ENCODE data around the gene ATN1.

ATN1 gene

GRCh38 chr12:6944381-6945186, 16.8 kb downstream of the ATN1 start:
- DNase-seq (ENCODE audit: low spot score): peak; percentile 99

DNA sequence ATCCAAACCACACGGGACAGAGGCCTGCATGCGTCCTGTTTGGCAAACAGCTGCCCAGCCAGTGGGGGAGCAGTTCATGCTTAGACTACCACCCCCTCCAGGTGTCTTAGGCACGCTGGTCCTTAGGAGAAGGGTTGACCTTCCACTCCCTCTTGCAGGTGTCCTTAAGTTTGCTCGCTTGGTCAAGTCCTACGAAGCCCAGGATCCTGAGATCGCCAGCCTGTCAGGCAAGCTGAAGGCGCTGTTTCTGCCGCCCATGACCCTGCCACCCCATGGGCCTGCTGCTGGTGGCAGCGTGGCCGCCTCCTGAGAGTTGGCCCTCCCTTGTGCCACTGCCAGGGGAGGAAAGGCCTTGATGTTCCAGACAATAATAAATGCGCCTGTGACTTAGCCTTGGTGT, 17.9 kb downstream of the ATN1 start:
- DNase-seq (ENCODE audit: low spot score): no peak

DNA sequence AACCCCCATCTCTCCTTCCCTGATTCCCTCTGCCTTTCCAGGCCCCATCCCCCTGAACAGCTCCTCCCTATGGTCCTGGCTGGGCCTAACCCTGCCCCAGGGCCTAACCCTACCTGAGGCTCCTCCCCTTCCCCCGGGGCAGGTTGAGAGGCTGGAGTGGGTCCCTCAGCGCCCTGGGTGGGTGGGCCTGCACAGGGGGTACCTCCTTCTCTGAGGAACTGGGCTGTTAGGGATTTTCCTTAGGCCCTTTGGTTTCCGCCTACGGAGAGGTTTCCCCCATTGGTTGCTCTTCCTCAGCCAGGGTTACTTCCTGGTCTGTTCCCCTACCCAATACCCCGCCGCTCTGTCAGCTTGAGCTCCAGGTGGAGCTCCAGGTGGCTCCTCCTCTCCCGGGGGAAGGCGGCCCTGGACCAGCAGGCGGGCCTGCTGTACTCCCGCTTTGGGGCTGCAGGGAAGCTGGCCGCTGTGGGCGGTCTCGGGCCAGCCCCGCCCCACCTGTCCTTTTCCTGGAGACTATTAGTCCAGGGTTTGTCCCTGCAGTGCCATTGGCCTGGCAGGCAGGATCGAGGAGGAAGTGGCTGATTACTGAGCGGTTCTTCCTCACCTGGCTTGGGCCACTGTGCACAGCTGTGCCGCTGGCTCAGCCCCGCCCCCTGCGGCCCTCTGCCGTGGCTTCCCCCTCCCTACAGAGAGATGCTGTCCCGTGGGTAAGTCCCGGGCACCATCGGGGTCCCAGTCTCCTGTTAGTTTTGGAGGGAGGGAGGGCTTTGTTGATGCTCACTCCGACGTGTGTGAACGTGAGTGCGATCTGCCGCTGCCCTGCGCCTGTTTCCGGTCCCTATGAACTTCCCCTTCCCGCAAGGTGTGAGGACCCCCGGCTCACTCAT, 18.5 kb downstream of the ATN1 start:
- peak; percentile 71 for DNase-seq (ENCODE audit: low spot score)

DNA sequence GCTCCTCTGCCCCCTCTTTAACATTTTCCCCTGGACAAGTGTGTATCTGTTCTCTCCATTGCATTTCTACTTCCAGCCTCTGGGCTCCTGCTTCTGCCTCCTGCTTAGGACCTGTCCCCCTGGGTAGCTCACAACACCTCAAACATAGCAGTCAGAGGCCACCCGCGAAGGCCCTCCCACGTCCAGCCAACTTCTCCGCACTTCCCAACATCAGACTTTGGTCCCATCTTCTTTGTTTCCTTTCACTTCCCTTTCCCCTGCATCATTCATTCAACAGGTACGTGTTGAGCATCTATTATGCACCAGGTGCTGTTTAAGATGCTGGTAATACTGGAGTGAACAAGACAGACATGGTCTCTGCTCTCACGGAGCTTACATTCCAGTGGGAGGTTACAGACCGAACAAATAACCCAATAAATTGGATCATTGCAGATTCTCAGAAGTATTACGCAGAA, 19.2 kb downstream of the ATN1 start:
- DNase-seq (ENCODE audit: low spot score): no peak

GRCh38 chr12:6947615-6948014, 19.9 kb downstream of the ATN1 start:
- no peak for DNase-seq (ENCODE audit: low spot score)

GRCh38 chr12:6948873-6949594, 21.3 kb downstream of the ATN1 start:
- DNase-seq (ENCODE audit: low spot score): peak; percentile 51

GRCh38 chr12:6950401-6950801, 22.6 kb downstream of the ATN1 start:
- DNase-seq (ENCODE audit: low spot score): peak; percentile 72

DNA sequence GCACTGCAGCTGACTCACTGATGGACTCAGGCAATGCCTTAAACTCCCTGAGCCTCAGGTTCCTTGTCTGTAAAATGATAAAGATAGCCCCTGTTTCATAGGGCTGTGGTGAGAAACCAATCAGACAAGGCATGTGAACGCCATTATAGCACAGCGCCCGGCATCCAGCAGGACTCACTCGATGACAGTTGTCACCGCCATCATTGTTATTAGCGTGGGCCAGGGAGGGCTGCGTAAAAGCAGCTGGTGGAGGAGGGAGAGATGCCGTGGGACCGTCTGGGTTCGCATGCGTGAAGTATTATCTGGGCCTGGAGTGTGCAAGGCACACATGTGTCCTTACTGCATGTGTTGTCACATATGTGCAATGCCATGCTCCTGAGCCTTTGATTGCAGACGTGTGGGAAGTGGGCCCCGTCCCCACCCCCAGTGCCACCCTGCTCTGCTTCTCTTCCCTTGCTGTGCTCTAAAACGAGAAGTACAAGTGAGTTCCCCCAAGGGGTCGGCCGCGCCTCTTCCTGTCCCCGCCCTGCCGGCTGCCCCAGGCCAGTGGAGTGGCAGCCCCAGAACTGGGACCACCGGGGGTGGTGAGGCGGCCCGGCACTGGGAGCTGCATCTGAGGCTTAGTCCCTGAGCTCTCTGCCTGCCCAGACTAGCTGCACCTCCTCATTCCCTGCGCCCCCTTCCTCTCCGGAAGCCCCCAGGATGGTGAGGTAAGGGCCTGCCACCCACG, 23.2 kb downstream of the ATN1 start, which contains the start of gene PTPN6:
PTPN6 (plus strand) TSS at position 546 of the 730 bp plus-strand sequence; CDS start at position 703, 157 bp downstream.
- DNase-seq (ENCODE audit: low spot score): peak; percentile 73

- DNase-seq (ENCODE audit: low spot score): no peak
Observed at GRCh38 chr12:6951551-6952120, 23.9 kb downstream of the ATN1 start.

GRCh38 chr12:6952121-6952862, 24.5 kb downstream of the ATN1 start:
- DNase-seq (ENCODE audit: low spot score): no peak

GRCh38 chr12:6952863-6953441, 25.2 kb downstream of the ATN1 start:
- no peak for DNase-seq (ENCODE audit: low spot score)

- peak; percentile 90 for DNase-seq (ENCODE audit: low spot score)
Observed at GRCh38 chr12:6953442-6954315, 25.9 kb downstream of the ATN1 start.

- DNase-seq (ENCODE audit: low spot score): no peak
Observed at GRCh38 chr12:6954316-6955107, 26.8 kb downstream of the ATN1 start.

- no peak for DNase-seq (ENCODE audit: low spot score)
Observed at GRCh38 chr12:6955108-6956020, 27.6 kb downstream of the ATN1 start.

DNA sequence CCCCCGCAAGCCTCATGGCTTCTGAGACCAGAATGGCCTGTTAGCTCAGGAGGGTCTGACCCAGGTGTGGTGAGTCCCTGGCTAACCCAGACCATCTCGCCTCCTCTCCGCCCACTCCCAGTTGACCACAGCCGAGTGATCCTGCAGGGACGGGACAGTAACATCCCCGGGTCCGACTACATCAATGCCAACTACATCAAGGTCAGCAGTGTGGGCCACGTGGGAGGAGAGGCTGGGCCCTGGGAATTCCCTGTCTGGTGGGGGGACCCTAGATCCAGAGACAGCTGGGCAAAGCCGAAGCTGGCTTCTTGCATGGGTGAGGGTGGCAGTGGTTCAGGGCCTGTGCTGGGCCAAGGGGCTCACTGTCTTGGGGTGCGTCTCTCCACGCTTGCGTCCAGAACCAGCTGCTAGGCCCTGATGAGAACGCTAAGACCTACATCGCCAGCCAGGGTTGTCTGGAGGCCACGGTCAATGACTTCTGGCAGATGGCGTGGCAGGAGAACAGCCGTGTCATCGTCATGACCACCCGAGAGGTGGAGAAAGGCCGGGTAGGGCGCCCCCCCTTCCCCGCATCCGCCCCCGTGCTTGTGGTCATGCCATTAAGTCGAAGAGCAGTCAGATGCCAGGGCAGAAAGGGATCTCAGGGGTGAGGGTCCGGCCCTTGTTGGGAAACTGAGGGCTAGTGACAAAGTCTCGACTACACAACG, 28.4 kb downstream of the ATN1 start:
- DNase-seq (ENCODE audit: low spot score): no peak

- DNase-seq (ENCODE audit: low spot score): no peak
Observed at GRCh38 chr12:6957151-6957701, 29.5 kb downstream of the ATN1 start.

Measured in NAMALWA (cell line).